ENCODE results near the gene TLE4. TPM values are rescaled to one million over a fixed set of nuclear protein-coding genes. Genes with fewer than 3 reads are reported as not detected.

TLE4 gene
- total RNA-seq, 2 experiments from 2014 or later = 62.4 to 68.8 TPM

DNA sequence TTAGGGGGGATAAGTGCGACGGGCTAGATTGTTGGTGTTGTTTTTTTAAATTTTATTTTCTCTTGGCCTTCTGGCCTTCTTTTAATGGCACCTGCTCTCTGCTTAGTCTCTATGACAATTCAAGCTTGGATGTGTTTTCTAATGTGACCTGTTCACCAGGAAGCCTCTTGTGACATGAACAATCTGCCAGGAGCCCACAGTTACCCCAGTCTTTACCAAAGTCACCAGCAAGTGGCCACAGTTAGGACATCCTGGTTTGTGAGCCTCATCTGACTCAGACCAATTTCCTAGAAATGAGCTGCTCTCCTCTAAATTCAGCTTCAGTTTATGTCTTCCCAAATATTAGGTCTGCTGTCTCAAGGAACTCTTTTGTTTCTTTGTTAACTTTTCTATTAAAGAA, 135.8 kb downstream of the TLE4 start:
- Mint-ChIP-seq H3K36me3 (peaks cover 65% of the 10 kb centered on the region), H3K27me3 (no peaks in the 10 kb centered on the region), H3K9me3 (no peaks in the 10 kb centered on the region), H3K27ac (peak overlapping the region; percentile 52), H3K4me3 (peak overlapping the region; percentile 27), H3K4me1 (peaks cover 21% of the 10 kb centered on the region)
- POLR2A ChIA-PET = interaction anchor here (2.5 kb wide), 1 partner anchor 136 kb away, joined by 6 read pairs; the partner anchor contains the start of gene TLE4
- ATAC-seq (ENCODE audit: low read depth) (peak; percentile 65), DNase-seq (no peak)

DNA sequence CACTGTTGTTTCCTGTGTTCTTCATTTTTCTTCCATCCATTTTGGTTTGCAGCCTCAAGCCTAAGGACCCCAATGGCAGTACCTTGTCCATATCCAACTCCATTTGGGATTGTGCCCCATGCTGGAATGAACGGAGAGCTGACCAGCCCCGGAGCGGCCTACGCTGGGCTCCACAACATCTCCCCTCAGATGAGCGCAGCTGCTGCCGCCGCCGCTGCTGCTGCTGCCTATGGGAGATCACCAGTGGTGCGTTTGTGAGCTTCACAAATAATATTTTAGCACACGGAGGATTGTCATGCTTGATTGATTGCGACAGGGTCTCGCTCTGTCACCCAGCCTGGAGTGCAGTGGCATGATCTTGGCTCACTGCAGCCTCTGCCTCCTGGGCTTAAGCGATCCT, 136.8 kb downstream of the TLE4 start:
- H3K9me3 Mint-ChIP-seq = no peaks in the 10 kb centered on the region
- H3K27me3 Mint-ChIP-seq = no peaks in the 10 kb centered on the region
- H3K36me3 Mint-ChIP-seq = peaks cover 67% of the 10 kb centered on the region
- peaks cover 21% of the 10 kb centered on the region for H3K4me1 Mint-ChIP-seq
- no peak for ATAC-seq (ENCODE audit: low read depth)
- no peak for DNase-seq
- H3K27ac Mint-ChIP-seq = no peak overlapping the region
- POLR2A ChIA-PET = interaction anchor here (1.0 to 2.5 kb wide), 2 partner anchors 13 to 137 kb away, joined by 3 to 6 read pairs; partner anchors contain the start of gene TLE4
- H3K4me3 Mint-ChIP-seq = no peak overlapping the region

DNA sequence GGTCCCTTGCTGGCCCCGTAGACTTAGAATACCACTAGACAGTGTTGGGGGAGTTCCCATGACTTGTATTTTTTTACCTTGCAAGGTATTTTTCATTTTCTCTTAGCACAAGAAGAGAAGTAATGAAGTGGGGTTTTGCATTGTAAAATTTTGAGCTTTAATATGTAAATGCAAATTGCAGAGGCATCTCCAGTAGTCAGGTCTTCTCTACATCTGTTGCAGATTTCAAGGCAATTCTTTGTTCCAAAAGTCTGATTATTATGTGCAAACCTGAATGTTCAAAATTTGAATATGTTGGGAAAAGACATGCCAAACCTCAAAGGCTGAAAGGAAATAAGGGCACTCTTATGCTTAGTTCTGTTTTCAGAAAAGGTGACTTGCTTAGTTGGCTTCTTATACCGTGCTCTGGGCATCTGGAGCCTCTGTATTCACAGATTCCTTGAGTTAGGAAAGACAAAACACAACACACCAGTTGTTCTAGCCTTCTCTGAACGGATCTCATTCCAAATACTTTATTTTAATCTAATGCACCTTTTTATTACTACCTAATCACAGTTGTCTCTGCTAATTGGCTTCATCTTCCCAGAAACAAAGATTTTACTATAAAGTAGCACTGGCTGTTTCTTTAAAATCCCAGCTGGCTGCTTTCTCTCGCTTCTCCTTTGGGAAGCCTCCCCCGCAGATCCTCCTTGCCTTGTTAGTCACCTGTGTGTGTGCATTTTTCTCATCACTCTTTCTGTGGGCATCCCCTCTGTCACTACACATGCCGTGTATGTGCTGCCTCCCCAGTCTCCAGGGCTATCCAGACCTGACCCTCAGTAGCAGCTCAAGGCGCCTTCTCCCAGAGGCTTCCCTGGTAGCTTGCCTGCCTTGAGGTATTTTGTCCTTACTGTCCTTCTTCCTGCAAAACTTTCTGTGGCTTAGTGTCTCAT, 138.2 kb downstream of the TLE4 start:
- ATAC-seq (ENCODE audit: low read depth) = no peak
- Mint-ChIP-seq H3K4me1 (peaks cover 21% of the 10 kb centered on the region), H3K36me3 (peaks cover 67% of the 10 kb centered on the region), H3K27me3 (no peaks in the 10 kb centered on the region), H3K4me3 (no peak overlapping the region), H3K9me3 (peaks cover 2% of the 10 kb centered on the region), H3K27ac (no peak overlapping the region)
- no peak for DNase-seq
- POLR2A ChIA-PET = interaction anchor here (1.0 to 2.5 kb wide), 2 partner anchors 14 to 138 kb away, joined by 3 to 6 read pairs; partner anchors contain the start of gene TLE4

- no peaks in the 10 kb centered on the region for H3K27me3 Mint-ChIP-seq
- POLR2A ChIA-PET = no interaction called here
- no peak for DNase-seq
- H3K9me3 Mint-ChIP-seq = peaks cover 2% of the 10 kb centered on the region
- no peak overlapping the region for H3K4me3 Mint-ChIP-seq
- no peak for ATAC-seq (ENCODE audit: low read depth)
- peaks cover 17% of the 10 kb centered on the region for H3K4me1 Mint-ChIP-seq
- no peak overlapping the region for H3K27ac Mint-ChIP-seq
- H3K36me3 Mint-ChIP-seq = peaks cover 55% of the 10 kb centered on the region
Observed at GRCh38 chr9:79711874-79712273, 140.1 kb downstream of the TLE4 start.

- no peak for DNase-seq
- Mint-ChIP-seq H3K4me1 (no peaks in the 10 kb centered on the region), H3K4me3 (no peak overlapping the region), H3K27me3 (no peaks in the 10 kb centered on the region), H3K36me3 (peaks cover 38% of the 10 kb centered on the region), H3K27ac (no peak overlapping the region), H3K9me3 (peaks cover 2% of the 10 kb centered on the region)
- no peak for ATAC-seq (ENCODE audit: low read depth)
- POLR2A ChIA-PET = no interaction called here
Observed at GRCh38 chr9:79719021-79719420, 147.3 kb downstream of the TLE4 start.

GRCh38 chr9:79719989-79720388, 148.2 kb downstream of the TLE4 start:
- Mint-ChIP-seq H3K9me3 (no peaks in the 10 kb centered on the region), H3K27ac (no peak overlapping the region), H3K36me3 (peaks cover 37% of the 10 kb centered on the region), H3K4me1 (no peaks in the 10 kb centered on the region), H3K27me3 (no peaks in the 10 kb centered on the region), H3K4me3 (no peak overlapping the region)
- DNase-seq (no peak), ATAC-seq (ENCODE audit: low read depth) (no peak)
- POLR2A ChIA-PET = no interaction called here

- POLR2A ChIA-PET = no interaction called here
- no peak for DNase-seq
- peak; percentile 86 for ATAC-seq (ENCODE audit: low read depth)
- peaks cover 7% of the 10 kb centered on the region for H3K9me3 Mint-ChIP-seq
- peak overlapping the region; percentile 68 for H3K27ac Mint-ChIP-seq
- no peaks in the 10 kb centered on the region for H3K27me3 Mint-ChIP-seq
- peaks cover 4% of the 10 kb centered on the region for H3K4me1 Mint-ChIP-seq
- no peak overlapping the region for H3K4me3 Mint-ChIP-seq
- H3K36me3 Mint-ChIP-seq = peaks cover 37% of the 10 kb centered on the region
Observed at GRCh38 chr9:79731171-79731890, 159.6 kb downstream of the TLE4 start.

DNA sequence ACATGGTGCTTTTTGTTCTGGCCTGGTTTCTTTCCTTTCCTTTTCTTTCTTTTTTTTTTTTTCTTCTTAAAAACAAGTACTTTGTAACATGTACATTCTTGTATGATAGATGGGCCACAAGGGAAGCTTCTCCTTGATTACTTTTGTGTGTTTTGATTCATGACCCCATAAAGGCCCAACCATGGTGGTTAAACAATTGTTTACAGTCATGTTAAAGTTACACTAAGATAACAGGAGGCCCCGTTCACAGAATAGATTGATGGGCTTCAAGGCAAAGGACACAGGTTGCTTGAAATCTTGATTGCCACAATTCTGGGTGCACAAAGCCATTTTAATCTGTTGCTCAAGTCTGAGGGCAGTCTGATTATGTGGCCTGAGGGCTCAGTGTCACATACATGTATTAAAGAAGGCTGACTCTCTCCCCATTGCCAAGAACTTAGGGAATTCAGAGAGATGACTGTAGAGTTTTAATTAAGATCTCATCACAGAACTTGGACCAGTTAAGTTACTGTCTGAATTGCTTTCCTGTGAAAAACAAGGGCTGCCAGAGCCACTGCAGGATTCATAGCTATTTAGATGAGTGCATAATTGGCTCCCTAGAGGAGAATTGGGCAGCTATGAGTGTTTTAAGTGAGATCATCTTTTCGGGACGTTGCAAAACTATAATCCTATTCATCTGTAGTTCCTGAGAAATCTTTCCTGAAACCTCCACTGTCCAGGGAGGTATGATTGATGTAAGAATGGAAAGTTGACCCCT, 163.4 kb downstream of the TLE4 start:
- DNase-seq (no peak), ATAC-seq (ENCODE audit: low read depth) (no peak)
- Mint-ChIP-seq H3K9me3 (peaks cover 10% of the 10 kb centered on the region), H3K27me3 (peaks cover 3% of the 10 kb centered on the region), H3K27ac (no peak overlapping the region), H3K4me3 (no peak overlapping the region), H3K36me3 (peaks cover 16% of the 10 kb centered on the region), H3K4me1 (peaks cover 4% of the 10 kb centered on the region)
- POLR2A ChIA-PET = no interaction called here

- Mint-ChIP-seq H3K27ac (no peak overlapping the region), H3K36me3 (peaks cover 15% of the 10 kb centered on the region), H3K4me1 (peaks cover 4% of the 10 kb centered on the region), H3K9me3 (peaks cover 10% of the 10 kb centered on the region), H3K4me3 (no peak overlapping the region), H3K27me3 (peaks cover 3% of the 10 kb centered on the region)
- ATAC-seq (ENCODE audit: low read depth) = no peak
- POLR2A ChIA-PET = no interaction called here
- no peak for DNase-seq
Observed at GRCh38 chr9:79736051-79736450, 164.3 kb downstream of the TLE4 start.

- H3K27ac Mint-ChIP-seq = no peak overlapping the region
- no peak for DNase-seq
- H3K27me3 Mint-ChIP-seq = peaks cover 3% of the 10 kb centered on the region
- ATAC-seq (ENCODE audit: low read depth) = no peak
- POLR2A ChIA-PET = no interaction called here
- H3K4me3 Mint-ChIP-seq = no peak overlapping the region
- peaks cover 7% of the 10 kb centered on the region for H3K9me3 Mint-ChIP-seq
- H3K36me3 Mint-ChIP-seq = no peaks in the 10 kb centered on the region
- H3K4me1 Mint-ChIP-seq = no peaks in the 10 kb centered on the region
Observed at GRCh38 chr9:79741381-79741780, 169.6 kb downstream of the TLE4 start.

- Mint-ChIP-seq H3K4me3 (no peak overlapping the region), H3K4me1 (no peaks in the 10 kb centered on the region), H3K27ac (no peak overlapping the region), H3K9me3 (peaks cover 7% of the 10 kb centered on the region), H3K27me3 (peaks cover 3% of the 10 kb centered on the region), H3K36me3 (no peaks in the 10 kb centered on the region)
- ATAC-seq (ENCODE audit: low read depth) (no peak), DNase-seq (no peak)
- POLR2A ChIA-PET = no interaction called here
Observed at GRCh38 chr9:79742110-79742721, 170.5 kb downstream of the TLE4 start.

- POLR2A ChIA-PET = no interaction called here
- Mint-ChIP-seq H3K4me3 (no peak overlapping the region), H3K9me3 (peaks cover 4% of the 10 kb centered on the region)
Observed at GRCh38 chr9:79744521-79744920, 172.8 kb downstream of the TLE4 start.

More at GRCh38 chr9:79744521-79744920, 172.8 kb downstream of the TLE4 start:
- H3K36me3 Mint-ChIP-seq = no peaks in the 10 kb centered on the region
- ATAC-seq (ENCODE audit: low read depth) (no peak), DNase-seq (no peak)
- H3K4me1 Mint-ChIP-seq = no peaks in the 10 kb centered on the region
- H3K27me3 Mint-ChIP-seq = peaks cover 5% of the 10 kb centered on the region
- no peak overlapping the region for H3K27ac Mint-ChIP-seq

Measured in activated naive CD8-positive, alpha-beta T cell treated with anti-CD3 and anti-CD28 coated beads, Interleukin-2, amount 10 ng/mL, durations not matched to agents 7 days and 5 days (primary cell).